Measurements from ENCODE around the gene CDH16. TPM values are rescaled to one million over a fixed set of nuclear protein-coding genes. Genes with fewer than 3 reads are reported as not detected.
A peak's percentile ranks its signal among the peaks of the same experiment; 100 is the strongest.

CDH16 gene
- total and polyA plus RNA-seq, 2 experiments from 2014 or later, result not detected

DNA sequence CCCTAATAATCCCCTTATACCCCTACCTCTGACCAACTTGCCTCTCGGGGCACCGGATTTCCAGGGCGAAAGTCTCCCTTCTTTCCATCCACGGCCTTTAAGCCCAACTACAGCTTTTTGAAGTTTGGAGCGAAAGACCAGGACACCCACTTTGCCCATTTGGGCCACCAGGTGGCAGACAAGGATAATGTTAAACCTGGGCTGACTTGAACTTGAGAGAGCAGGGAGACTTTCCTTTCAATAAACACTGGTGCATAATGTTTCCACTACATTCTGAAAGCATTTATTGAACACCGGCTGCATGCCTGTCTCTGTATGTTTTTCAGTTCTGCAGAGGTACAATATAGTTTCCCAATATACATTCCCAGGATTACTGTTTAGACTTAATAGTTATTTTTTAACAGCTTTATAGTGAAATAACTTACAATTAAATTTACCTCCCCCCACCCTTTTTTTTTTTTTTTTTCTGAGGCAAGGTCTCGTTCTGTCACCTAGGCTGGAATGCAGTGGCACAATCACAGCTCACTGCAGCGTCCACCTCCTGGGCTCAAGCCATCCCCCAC, 35.5 kb upstream of the CDH16 start:
- no peaks in the 10 kb centered on the region for H3F3A ChIP-seq (replicated peaks; ENCODE audit: low read depth)
- no peak overlapping the region for H3K27ac Mint-ChIP-seq
- no peaks in the 10 kb centered on the region for H3K79me2 ChIP-seq (replicated peaks; ENCODE audit: insufficient read depth)
- peaks cover 25% of the 10 kb centered on the region for H3K27me3 Mint-ChIP-seq (ENCODE audit: insufficient read depth, low read depth, poor library complexity)
- DNase-seq (ENCODE audit: low spot score) (peak; percentile 89), ATAC-seq (peak; percentile 94)
- no peak overlapping the region for H3K27ac ChIP-seq (ENCODE audit: low read depth)
- H3K4me1 ChIP-seq (ENCODE audit: insufficient read depth), result no peaks in the 10 kb centered on the region
- H3K36me3 Mint-ChIP-seq (ENCODE audit: low read depth), result 0 out of 3 replicates have a peak, but pooled peaks cover 4% of the 10 kb centered on the region
- H3K9me3 Mint-ChIP-seq, result peaks cover 10% of the 10 kb centered on the region; the same call in 2 of the 3 replicates
- no peak overlapping the region for H3K4me3 Mint-ChIP-seq
- H3K36me3 ChIP-seq (ENCODE audit: insufficient read depth), result no peaks in the 10 kb centered on the region
- no peak overlapping the region for H2AFZ ChIP-seq
- peaks cover 31% of the 10 kb centered on the region for H3K27me3 ChIP-seq (ENCODE audit: insufficient read depth)
- H3K4me1 Mint-ChIP-seq, result peaks cover 3% of the 10 kb centered on the region; the same call in 1 of the 3 replicates
- TF ChIP-seq, protein P1, sequence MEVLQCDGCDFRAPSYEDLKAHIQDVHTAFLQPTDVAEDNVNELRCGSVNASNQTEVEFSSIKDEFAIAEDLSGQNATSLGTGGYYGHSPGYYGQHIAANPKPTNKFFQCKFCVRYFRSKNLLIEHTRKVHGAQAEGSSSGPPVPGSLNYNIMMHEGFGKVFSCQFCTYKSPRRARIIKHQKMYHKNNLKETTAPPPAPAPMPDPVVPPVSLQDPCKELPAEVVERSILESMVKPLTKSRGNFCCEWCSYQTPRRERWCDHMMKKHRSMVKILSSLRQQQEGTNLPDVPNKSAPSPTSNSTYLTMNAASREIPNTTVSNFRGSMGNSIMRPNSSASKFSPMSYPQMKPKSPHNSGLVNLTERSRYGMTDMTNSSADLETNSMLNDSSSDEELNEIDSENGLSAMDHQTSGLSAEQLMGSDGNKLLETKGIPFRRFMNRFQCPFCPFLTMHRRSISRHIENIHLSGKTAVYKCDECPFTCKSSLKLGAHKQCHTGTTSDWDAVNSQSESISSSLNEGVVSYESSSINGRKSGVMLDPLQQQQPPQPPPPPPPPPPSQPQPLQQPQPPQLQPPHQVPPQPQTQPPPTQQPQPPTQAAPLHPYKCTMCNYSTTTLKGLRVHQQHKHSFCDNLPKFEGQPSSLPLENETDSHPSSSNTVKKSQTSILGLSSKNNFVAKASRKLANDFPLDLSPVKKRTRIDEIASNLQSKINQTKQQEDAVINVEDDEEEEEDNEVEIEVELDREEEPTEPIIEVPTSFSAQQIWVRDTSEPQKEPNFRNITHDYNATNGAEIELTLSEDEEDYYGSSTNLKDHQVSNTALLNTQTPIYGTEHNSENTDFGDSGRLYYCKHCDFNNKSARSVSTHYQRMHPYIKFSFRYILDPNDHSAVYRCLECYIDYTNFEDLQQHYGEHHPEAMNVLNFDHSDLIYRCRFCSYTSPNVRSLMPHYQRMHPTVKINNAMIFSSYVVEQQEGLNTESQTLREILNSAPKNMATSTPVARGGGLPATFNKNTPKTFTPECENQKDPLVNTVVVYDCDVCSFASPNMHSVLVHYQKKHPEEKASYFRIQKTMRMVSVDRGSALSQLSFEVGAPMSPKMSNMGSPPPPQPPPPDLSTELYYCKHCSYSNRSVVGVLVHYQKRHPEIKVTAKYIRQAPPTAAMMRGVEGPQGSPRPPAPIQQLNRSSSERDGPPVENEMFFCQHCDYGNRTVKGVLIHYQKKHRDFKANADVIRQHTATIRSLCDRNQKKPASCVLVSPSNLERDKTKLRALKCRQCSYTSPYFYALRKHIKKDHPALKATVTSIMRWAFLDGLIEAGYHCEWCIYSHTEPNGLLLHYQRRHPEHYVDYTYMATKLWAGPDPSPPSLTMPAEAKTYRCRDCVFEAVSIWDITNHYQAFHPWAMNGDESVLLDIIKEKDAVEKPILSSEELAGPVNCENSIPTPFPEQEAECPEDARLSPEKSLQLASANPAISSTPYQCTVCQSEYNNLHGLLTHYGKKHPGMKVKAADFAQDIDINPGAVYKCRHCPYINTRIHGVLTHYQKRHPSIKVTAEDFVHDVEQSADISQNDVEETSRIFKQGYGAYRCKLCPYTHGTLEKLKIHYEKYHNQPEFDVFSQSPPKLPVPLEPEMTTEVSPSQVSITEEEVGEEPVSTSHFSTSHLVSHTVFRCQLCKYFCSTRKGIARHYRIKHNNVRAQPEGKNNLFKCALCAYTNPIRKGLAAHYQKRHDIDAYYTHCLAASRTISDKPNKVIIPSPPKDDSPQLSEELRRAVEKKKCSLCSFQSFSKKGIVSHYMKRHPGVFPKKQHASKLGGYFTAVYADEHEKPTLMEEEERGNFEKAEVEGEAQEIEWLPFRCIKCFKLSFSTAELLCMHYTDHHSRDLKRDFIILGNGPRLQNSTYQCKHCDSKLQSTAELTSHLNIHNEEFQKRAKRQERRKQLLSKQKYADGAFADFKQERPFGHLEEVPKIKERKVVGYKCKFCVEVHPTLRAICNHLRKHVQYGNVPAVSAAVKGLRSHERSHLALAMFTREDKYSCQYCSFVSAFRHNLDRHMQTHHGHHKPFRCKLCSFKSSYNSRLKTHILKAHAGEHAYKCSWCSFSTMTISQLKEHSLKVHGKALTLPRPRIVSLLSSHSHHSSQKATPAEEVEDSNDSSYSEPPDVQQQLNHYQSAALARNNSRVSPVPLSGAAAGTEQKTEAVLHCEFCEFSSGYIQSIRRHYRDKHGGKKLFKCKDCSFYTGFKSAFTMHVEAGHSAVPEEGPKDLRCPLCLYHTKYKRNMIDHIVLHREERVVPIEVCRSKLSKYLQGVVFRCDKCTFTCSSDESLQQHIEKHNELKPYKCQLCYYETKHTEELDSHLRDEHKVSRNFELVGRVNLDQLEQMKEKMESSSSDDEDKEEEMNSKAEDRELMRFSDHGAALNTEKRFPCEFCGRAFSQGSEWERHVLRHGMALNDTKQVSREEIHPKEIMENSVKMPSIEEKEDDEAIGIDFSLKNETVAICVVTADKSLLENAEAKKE (CRISPR knock-in tag; IDR thresholded peaks at IDR 0.05), result no peak
- TF ChIP-seq STAT1 (IDR thresholded peaks at IDR 0.05; ENCODE audit: unreplicated experiment) (no peak), NANOG (IDR thresholded peaks at IDR 0.05; ENCODE audit: borderline replicate concordance) (no peak), ZNF114 (CRISPR knock-in tag; IDR thresholded peaks at IDR 0.05) (no peak), EZH2 (IDR thresholded peaks at IDR 0.05; ENCODE audit: low read depth, unreplicated experiment) (no peak)
- TF ChIP-seq, protein P2, sequence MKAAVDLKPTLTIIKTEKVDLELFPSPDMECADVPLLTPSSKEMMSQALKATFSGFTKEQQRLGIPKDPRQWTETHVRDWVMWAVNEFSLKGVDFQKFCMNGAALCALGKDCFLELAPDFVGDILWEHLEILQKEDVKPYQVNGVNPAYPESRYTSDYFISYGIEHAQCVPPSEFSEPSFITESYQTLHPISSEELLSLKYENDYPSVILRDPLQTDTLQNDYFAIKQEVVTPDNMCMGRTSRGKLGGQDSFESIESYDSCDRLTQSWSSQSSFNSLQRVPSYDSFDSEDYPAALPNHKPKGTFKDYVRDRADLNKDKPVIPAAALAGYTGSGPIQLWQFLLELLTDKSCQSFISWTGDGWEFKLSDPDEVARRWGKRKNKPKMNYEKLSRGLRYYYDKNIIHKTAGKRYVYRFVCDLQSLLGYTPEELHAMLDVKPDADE (IDR thresholded peaks at IDR 0.05), result no peak
- TF ChIP-seq, protein P3, sequence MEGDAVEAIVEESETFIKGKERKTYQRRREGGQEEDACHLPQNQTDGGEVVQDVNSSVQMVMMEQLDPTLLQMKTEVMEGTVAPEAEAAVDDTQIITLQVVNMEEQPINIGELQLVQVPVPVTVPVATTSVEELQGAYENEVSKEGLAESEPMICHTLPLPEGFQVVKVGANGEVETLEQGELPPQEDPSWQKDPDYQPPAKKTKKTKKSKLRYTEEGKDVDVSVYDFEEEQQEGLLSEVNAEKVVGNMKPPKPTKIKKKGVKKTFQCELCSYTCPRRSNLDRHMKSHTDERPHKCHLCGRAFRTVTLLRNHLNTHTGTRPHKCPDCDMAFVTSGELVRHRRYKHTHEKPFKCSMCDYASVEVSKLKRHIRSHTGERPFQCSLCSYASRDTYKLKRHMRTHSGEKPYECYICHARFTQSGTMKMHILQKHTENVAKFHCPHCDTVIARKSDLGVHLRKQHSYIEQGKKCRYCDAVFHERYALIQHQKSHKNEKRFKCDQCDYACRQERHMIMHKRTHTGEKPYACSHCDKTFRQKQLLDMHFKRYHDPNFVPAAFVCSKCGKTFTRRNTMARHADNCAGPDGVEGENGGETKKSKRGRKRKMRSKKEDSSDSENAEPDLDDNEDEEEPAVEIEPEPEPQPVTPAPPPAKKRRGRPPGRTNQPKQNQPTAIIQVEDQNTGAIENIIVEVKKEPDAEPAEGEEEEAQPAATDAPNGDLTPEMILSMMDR (conservative IDR thresholded peaks at IDR 0.05; ENCODE audit: low read depth in 2 of 2), result peak; percentile 91 to 93
- H3K4me2 ChIP-seq, result no peak overlapping the region
- no peak overlapping the region for H3K4me3 ChIP-seq
- H3K9me2 ChIP-seq (ENCODE audit: insufficient read depth), result no peaks in the 10 kb centered on the region
- no peaks in the 10 kb centered on the region for H4K20me1 ChIP-seq (replicated peaks; ENCODE audit: insufficient read depth)

Measured in GM23338 (cell line).